Liver (tissue), 9 donors: ENCODE results near the gene LRRC45. TPM values are rescaled to one million over a fixed set of nuclear protein-coding genes. Genes with fewer than 3 reads are reported as not detected.
A peak's percentile ranks its signal among the peaks of the same experiment; 100 is the strongest.

Experiments
- DNase-seq: peaks from one replicate; pipeline ENCODE4 v3.0.0-alpha.2; 2017; ENCODE audit warnings: low spot score
- H3K27ac ChIP-seq, 2 donors: one replicate each; pipeline ENCODE4 v1.7.0; 2013; ENCODE audit warnings: inconsistent platforms in 2 of 2, low read length in 2 of 2, control low read depth in 1 of 2, low read depth in 1 of 2, mild to moderate bottlenecking in 1 of 2
- H3K27me3 ChIP-seq, 4 donors: one replicate each; pipeline versions ENCODE4 v1.6.1 to v1.7.0; 2013; ENCODE audit warnings: low read length in 3 of 4, inconsistent platforms in 1 of 4, mild to moderate bottlenecking in 1 of 4, moderate library complexity in 1 of 4; ENCODE audit not compliant: control insufficient read depth in 4 of 4, insufficient read depth in 4 of 4
- H3K36me3 ChIP-seq, 4 donors: one replicate each; pipeline versions ENCODE4 v1.6.1 to v1.7.0; 2013; ENCODE audit warnings: low read length in 3 of 4, mild to moderate bottlenecking in 3 of 4, low read depth in 1 of 4, moderate library complexity in 1 of 4; ENCODE audit not compliant: control insufficient read depth in 4 of 4, insufficient read depth in 3 of 4
- H3K4me1 ChIP-seq, 4 donors: one replicate each; pipeline versions ENCODE4 v1.6.1 to v1.7.0; 2013; ENCODE audit warnings: low read length in 3 of 4, mild to moderate bottlenecking in 3 of 4, moderate library complexity in 1 of 4; ENCODE audit not compliant: control insufficient read depth in 4 of 4, insufficient read depth in 4 of 4
- H3K4me3 ChIP-seq, 3 donors: one replicate each; pipeline versions ENCODE4 v1.6.1 to v1.7.0; 2013; ENCODE audit warnings: low read length in 3 of 3, control low read depth in 1 of 3, low read depth in 1 of 3, mild to moderate bottlenecking in 1 of 3
- H3K9ac ChIP-seq, 2 donors: one replicate each; pipeline ENCODE4 v1.7.0; 2013; ENCODE audit warnings: low read length in 2 of 2, mild to moderate bottlenecking in 2 of 2, moderate library complexity in 2 of 2, control low read depth in 1 of 2, low read depth in 1 of 2
- H3K9me3 ChIP-seq, 4 donors: one replicate each; pipeline versions ENCODE4 v1.6.1 to v1.7.0; 2013; ENCODE audit warnings: low read length in 3 of 4; ENCODE audit not compliant: control insufficient read depth in 4 of 4
- EGR1 ChIP-seq, 2 donors: IDR thresholded peaks; 2 replicates each; pipeline ENCODE4 v1.6.1; 2016 to 2018; ENCODE audit warnings: antibody characterized with exemption in 2 of 2, low read depth in 2 of 2
- GABPA ChIP-seq, 2 donors: IDR thresholded peaks in 1 of 2; conservative IDR thresholded peaks in 1 of 2; 2 replicates each; pipeline ENCODE4 v1.6.1; 2016; ENCODE audit warnings: antibody characterized with exemption in 2 of 2, mild to moderate bottlenecking in 1 of 2, moderate library complexity in 1 of 2
- HNF4A ChIP-seq, 2 donors: conservative IDR thresholded peaks; 2 replicates each; pipeline ENCODE4 v1.6.1; 2016; ENCODE audit warnings: antibody characterized with exemption in 2 of 2, mild to moderate bottlenecking in 2 of 2
- JUND ChIP-seq, 2 donors: IDR thresholded peaks; 2 replicates each; pipeline ENCODE4 v1.6.1; 2016; ENCODE audit warnings: antibody characterized with exemption in 2 of 2
- NR2F2 ChIP-seq: IDR thresholded peaks from 2 replicates; pipeline ENCODE4 v1.6.1; 2016; ENCODE audit warnings: antibody characterized with exemption
- RAD21 ChIP-seq, 2 donors: IDR thresholded peaks; 2 replicates each; pipeline ENCODE4 v1.6.1; 2016; ENCODE audit warnings: antibody characterized with exemption in 2 of 2, mild to moderate bottlenecking in 2 of 2
- RXRA ChIP-seq, 2 donors: IDR thresholded peaks; 2 replicates each; pipeline ENCODE4 v1.6.1; 2017 to 2018; ENCODE audit warnings: antibody characterized with exemption in 2 of 2, mild to moderate bottlenecking in 1 of 2
- SP1 ChIP-seq: IDR thresholded peaks from 2 replicates; pipeline ENCODE4 v1.6.1; 2018; ENCODE audit warnings: antibody characterized with exemption, mild to moderate bottlenecking
- TAF1 ChIP-seq: conservative IDR thresholded peaks from 2 replicates; pipeline ENCODE4 v1.6.1; 2016; ENCODE audit warnings: antibody characterized with exemption, mild to moderate bottlenecking
- YY1 ChIP-seq: IDR thresholded peaks from 2 replicates; pipeline ENCODE4 v1.6.1; 2016; ENCODE audit warnings: antibody characterized with exemption, mild to moderate bottlenecking
- WGBS: extraction: QIAGEN DNeasy Blood & Tissue Kit; methylation state at CpG from one replicate; pipeline ENCODE4 v1.1.7; 2013; 5-methylcytosine and 5-hydroxymethylcytosine counted together
- polyA plus RNA-seq, 2 donors: library from polyadenylated mRNA; stranded (reverse) in 1 of 2; unstranded in 1 of 2; fragments of 200-250 nt in 1 of 2; fragments of >200 nt in 1 of 2; fragmentation: Nextera tagmentation in 1 of 2; extraction: Ambion mirVana in 1 of 2; gene quantifications; one replicate each; pipeline versions ENCODE4 v1.2.1 to v1.2.3, GENCODE V29; 2013 to 2015
- total RNA-seq, 2 donors: library from RNA; depleted of rRNA; stranded (reverse); fragments of >200 nt; gene quantifications; one replicate each; pipeline ENCODE4 v1.2.3, GENCODE V29; 2014
- TF ChIP-seq, protein P1 (sequence below): IDR thresholded peaks from 2 replicates; pipeline ENCODE4 v1.6.1; 2016; ENCODE audit warnings: antibody characterized with exemption
- TF ChIP-seq, protein P2 (sequence below): IDR thresholded peaks from 2 replicates; pipeline ENCODE4 v1.6.1; 2016; ENCODE audit warnings: antibody characterized with exemption, mild to moderate bottlenecking
- TF ChIP-seq, protein P3 (sequence below): IDR thresholded peaks from 2 replicates; pipeline ENCODE4 v1.6.1; 2016; ENCODE audit warnings: antibody characterized with exemption
- TF ChIP-seq, protein P4 (sequence below): fragments of 150-350 bp; IDR thresholded peaks from 2 replicates; pipeline ENCODE4 v1.5.1; 2017; ENCODE audit warnings: improper control_type of control experiment, low read depth, low read length; ENCODE audit not compliant: missing input control
- TF ChIP-seq, protein P5 (sequence below): IDR thresholded peaks from 2 replicates; pipeline ENCODE4 v1.6.1; 2016; ENCODE audit warnings: antibody characterized with exemption
- donor health status: healthy.
- donor health status: healthy.
- donor health status: healthy.
- donor health status: healthy.
- donor health status: healthy.

Gene LRRC45
- total and polyA plus RNA-seq, 4 donors: 4.0 to 14.1 (median 7.0) TPM

DNA sequence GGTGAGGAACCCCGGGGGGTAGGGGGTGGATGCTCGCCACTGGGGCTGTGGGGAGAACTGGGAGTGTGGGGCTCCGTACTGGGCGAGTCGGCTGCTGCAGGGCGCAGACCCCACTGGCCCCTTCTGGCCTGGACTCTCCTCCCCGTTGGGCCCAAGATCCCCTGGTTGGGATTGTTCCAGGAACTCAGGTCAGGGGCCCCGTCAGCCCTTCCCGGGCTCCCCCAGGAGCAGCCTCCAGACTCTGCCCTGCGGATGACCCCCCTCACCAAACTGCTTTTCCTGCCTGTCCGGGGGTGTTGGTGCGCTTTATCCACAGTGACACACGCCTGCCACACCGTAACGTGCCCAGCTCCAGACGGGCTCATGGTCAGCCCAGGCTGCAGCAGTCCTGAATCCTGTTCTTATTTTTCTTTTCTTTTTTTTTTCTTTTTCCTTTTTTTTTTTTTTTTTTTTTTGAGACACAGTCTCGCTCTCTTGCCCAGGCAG lies 21.5 kb upstream of the LRRC45 start:
- no peak for DNase-seq
- 88% methylated on average over 17 of the region's 17 CpGs for WGBS
- peak overlapping the region in 1 of 2 donors; percentile 11 for H3K27ac ChIP-seq
- H3K4me1 ChIP-seq: peaks cover 6 to 20% (median 11%) of the 10 kb centered on the region in 4 donors
- H3K36me3 ChIP-seq: peaks cover 0 to 3% (median under 1%) of the 10 kb centered on the region in 4 donors
- TF ChIP-seq GABPA (IDR thresholded peaks at IDR 0.05 in 1 of 2, conservative IDR thresholded peaks at IDR 0.05 in 1 of 2) (no peak), JUND (IDR thresholded peaks at IDR 0.05) (no peak), HNF4A (conservative IDR thresholded peaks at IDR 0.05) (no peak), TAF1 (no peak), SP1 (no peak), YY1 (no peak), RAD21 (IDR thresholded peaks at IDR 0.05) (no peak), EGR1 (IDR thresholded peaks at IDR 0.05; ENCODE audit: low read depth in 2 of 2) (no peak), NR2F2 (no peak), RXRA (IDR thresholded peaks at IDR 0.05) (no peak)
- TF ChIP-seq, protein P1, sequence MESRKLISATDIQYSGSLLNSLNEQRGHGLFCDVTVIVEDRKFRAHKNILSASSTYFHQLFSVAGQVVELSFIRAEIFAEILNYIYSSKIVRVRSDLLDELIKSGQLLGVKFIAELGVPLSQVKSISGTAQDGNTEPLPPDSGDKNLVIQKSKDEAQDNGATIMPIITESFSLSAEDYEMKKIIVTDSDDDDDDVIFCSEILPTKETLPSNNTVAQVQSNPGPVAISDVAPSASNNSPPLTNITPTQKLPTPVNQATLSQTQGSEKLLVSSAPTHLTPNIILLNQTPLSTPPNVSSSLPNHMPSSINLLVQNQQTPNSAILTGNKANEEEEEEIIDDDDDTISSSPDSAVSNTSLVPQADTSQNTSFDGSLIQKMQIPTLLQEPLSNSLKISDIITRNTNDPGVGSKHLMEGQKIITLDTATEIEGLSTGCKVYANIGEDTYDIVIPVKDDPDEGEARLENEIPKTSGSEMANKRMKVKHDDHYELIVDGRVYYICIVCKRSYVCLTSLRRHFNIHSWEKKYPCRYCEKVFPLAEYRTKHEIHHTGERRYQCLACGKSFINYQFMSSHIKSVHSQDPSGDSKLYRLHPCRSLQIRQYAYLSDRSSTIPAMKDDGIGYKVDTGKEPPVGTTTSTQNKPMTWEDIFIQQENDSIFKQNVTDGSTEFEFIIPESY: no peak
- TF ChIP-seq, protein P2, sequence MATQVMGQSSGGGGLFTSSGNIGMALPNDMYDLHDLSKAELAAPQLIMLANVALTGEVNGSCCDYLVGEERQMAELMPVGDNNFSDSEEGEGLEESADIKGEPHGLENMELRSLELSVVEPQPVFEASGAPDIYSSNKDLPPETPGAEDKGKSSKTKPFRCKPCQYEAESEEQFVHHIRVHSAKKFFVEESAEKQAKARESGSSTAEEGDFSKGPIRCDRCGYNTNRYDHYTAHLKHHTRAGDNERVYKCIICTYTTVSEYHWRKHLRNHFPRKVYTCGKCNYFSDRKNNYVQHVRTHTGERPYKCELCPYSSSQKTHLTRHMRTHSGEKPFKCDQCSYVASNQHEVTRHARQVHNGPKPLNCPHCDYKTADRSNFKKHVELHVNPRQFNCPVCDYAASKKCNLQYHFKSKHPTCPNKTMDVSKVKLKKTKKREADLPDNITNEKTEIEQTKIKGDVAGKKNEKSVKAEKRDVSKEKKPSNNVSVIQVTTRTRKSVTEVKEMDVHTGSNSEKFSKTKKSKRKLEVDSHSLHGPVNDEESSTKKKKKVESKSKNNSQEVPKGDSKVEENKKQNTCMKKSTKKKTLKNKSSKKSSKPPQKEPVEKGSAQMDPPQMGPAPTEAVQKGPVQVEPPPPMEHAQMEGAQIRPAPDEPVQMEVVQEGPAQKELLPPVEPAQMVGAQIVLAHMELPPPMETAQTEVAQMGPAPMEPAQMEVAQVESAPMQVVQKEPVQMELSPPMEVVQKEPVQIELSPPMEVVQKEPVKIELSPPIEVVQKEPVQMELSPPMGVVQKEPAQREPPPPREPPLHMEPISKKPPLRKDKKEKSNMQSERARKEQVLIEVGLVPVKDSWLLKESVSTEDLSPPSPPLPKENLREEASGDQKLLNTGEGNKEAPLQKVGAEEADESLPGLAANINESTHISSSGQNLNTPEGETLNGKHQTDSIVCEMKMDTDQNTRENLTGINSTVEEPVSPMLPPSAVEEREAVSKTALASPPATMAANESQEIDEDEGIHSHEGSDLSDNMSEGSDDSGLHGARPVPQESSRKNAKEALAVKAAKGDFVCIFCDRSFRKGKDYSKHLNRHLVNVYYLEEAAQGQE: no peak
- TF ChIP-seq, protein P3, sequence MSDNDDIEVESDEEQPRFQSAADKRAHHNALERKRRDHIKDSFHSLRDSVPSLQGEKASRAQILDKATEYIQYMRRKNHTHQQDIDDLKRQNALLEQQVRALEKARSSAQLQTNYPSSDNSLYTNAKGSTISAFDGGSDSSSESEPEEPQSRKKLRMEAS: no peak
- TF ChIP-seq, protein P4, sequence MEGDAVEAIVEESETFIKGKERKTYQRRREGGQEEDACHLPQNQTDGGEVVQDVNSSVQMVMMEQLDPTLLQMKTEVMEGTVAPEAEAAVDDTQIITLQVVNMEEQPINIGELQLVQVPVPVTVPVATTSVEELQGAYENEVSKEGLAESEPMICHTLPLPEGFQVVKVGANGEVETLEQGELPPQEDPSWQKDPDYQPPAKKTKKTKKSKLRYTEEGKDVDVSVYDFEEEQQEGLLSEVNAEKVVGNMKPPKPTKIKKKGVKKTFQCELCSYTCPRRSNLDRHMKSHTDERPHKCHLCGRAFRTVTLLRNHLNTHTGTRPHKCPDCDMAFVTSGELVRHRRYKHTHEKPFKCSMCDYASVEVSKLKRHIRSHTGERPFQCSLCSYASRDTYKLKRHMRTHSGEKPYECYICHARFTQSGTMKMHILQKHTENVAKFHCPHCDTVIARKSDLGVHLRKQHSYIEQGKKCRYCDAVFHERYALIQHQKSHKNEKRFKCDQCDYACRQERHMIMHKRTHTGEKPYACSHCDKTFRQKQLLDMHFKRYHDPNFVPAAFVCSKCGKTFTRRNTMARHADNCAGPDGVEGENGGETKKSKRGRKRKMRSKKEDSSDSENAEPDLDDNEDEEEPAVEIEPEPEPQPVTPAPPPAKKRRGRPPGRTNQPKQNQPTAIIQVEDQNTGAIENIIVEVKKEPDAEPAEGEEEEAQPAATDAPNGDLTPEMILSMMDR: no peak
- TF ChIP-seq, protein P5, sequence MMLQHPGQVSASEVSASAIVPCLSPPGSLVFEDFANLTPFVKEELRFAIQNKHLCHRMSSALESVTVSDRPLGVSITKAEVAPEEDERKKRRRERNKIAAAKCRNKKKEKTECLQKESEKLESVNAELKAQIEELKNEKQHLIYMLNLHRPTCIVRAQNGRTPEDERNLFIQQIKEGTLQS: no peak
- H3K9me3 ChIP-seq: no peaks in the 10 kb centered on the region
- no peak overlapping the region for H3K9ac ChIP-seq
- no peaks in the 10 kb centered on the region for H3K27me3 ChIP-seq
- H3K4me3 ChIP-seq: no peak overlapping the region
